PC-3 (cell line): ENCODE data around the gene ADAMTS6.

Source experiments
- EZH2 ChIP-seq: fragments of 300-600 bp; sonication (generic); IDR thresholded peaks from one replicate; pipeline ENCODE4 v1.6.1; 2017; ENCODE audit warnings: antibody characterized with exemption, mild to moderate bottlenecking, low read length; ENCODE audit not compliant: unreplicated experiment
- TF ChIP-seq, protein P1 (sequence below): fragments of 300-600 bp; sonication (generic); conservative IDR thresholded peaks from 2 replicates; pipeline ENCODE4 v1.5.1; 2017; ENCODE audit warnings: antibody characterized with exemption, low read depth, mild to moderate bottlenecking, low read length

DNA sequence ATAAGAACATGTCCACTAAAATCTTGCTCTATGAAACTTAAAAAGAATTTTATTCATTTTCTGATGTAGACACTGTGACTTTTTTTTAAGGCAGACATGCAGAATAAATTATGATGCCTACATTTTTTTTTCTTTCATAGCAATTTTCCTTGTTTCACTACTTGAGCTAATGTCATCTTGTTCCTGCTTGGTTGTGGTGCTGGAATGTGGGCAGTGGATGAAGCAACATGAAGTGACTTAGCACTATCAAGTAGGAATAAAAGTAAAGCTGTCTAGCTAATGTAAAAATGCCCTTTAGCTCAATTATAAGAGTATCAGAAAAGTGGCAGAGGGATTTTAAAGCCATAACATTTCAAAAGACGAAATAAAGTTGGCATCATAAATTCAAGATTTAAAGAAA, 191.0 kb downstream of the ADAMTS6 start:
- TF ChIP-seq, protein P1, sequence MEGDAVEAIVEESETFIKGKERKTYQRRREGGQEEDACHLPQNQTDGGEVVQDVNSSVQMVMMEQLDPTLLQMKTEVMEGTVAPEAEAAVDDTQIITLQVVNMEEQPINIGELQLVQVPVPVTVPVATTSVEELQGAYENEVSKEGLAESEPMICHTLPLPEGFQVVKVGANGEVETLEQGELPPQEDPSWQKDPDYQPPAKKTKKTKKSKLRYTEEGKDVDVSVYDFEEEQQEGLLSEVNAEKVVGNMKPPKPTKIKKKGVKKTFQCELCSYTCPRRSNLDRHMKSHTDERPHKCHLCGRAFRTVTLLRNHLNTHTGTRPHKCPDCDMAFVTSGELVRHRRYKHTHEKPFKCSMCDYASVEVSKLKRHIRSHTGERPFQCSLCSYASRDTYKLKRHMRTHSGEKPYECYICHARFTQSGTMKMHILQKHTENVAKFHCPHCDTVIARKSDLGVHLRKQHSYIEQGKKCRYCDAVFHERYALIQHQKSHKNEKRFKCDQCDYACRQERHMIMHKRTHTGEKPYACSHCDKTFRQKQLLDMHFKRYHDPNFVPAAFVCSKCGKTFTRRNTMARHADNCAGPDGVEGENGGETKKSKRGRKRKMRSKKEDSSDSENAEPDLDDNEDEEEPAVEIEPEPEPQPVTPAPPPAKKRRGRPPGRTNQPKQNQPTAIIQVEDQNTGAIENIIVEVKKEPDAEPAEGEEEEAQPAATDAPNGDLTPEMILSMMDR: no peak
- no peak for TF ChIP-seq EZH2
